AG04450 (cell line): ENCODE measurements around the gene OR2S2. TPM values are rescaled to one million over a fixed set of nuclear protein-coding genes. Genes with fewer than 3 reads are reported as not detected.

ENCODE experiments used
- CTCF ChIA-PET: fragments of 300-600, 350-600 bp; formaldehyde crosslinking; extraction: SDS; loops from one replicate; lab custom pipeline; 2022; ENCODE audit warnings: antibody characterized with exemption, inconsistent platforms; lab: Charles Lee
- POLR2A ChIA-PET: fragments of 350-600 bp; formaldehyde crosslinking; extraction: SDS; loops from one replicate; lab custom pipeline; 2021; ENCODE audit warnings: antibody characterized with exemption, inconsistent platforms; lab: Yijun Ruan, JAX
- DNase-seq: peaks from one replicate; pipeline ENCODE4 v3.0.0-alpha.2; 2011; ENCODE audit warnings: low read depth, low spot score
- H3K27ac ChIP-seq: one replicate; pipeline ENCODE4 v1.5.1; 2012; ENCODE audit warnings: low read depth, low read length, control low read depth
- H3K27me3 ChIP-seq: one replicate; pipeline ENCODE4 v1.6.0; 2012; ENCODE audit warnings: low read length; ENCODE audit not compliant: control insufficient read depth, insufficient read depth
- H3K4me3 ChIP-seq: 2 replicates; pipeline ENCODE4 v1.5.1; 2011; ENCODE audit warnings: mild to moderate bottlenecking, low read depth, low read length, control low read depth
- H3K9me3 ChIP-seq: 2 replicates; pipeline ENCODE4 v1.5.1; 2012; ENCODE audit warnings: low read length; ENCODE audit not compliant: control insufficient read depth, insufficient read depth
- polyA plus RNA-seq: library from polyadenylated mRNA; depleted of rRNA; stranded (reverse); fragments of >200 nt; gene quantifications from 2 replicates; pipeline ENCODE4 v1.2.3, GENCODE V29; 2011
- TF ChIP-seq, protein P1 (sequence below): IDR thresholded peaks from 2 replicates; pipeline ENCODE4 v1.5.1; 2011; ENCODE audit warnings: low read depth, low read length, control low read depth, inconsistent platforms

The OR2S2 gene
- polyA plus RNA-seq, 1 experiment, result 0.46 TPM

GRCh38 chr9:35990155-35990554 is 32.2 kb upstream of the OR2S2 start:
- TF ChIP-seq, protein P1, sequence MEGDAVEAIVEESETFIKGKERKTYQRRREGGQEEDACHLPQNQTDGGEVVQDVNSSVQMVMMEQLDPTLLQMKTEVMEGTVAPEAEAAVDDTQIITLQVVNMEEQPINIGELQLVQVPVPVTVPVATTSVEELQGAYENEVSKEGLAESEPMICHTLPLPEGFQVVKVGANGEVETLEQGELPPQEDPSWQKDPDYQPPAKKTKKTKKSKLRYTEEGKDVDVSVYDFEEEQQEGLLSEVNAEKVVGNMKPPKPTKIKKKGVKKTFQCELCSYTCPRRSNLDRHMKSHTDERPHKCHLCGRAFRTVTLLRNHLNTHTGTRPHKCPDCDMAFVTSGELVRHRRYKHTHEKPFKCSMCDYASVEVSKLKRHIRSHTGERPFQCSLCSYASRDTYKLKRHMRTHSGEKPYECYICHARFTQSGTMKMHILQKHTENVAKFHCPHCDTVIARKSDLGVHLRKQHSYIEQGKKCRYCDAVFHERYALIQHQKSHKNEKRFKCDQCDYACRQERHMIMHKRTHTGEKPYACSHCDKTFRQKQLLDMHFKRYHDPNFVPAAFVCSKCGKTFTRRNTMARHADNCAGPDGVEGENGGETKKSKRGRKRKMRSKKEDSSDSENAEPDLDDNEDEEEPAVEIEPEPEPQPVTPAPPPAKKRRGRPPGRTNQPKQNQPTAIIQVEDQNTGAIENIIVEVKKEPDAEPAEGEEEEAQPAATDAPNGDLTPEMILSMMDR, result no peak
- H3K27me3 ChIP-seq, result no peaks in the 10 kb centered on the region
- H3K4me3 ChIP-seq, result no peak overlapping the region
- H3K27ac ChIP-seq, result no peak overlapping the region
- no peak for DNase-seq
- no peaks in the 10 kb centered on the region for H3K9me3 ChIP-seq
- CTCF ChIA-PET, result no interaction called here
- POLR2A ChIA-PET, result no interaction called here

GRCh38 chr9:35984021-35984420 is 26.1 kb upstream of the OR2S2 start:
- CTCF ChIA-PET, result interaction anchor here (0.6 to 3.0 kb wide), 3 partner anchors 24 to 40 kb away, joined by 3 to 21 read pairs (median 4); no protein-coding TSS in a partner anchor
- POLR2A ChIA-PET, result no interaction called here

GRCh38 chr9:35981699-35982098 is 23.7 kb upstream of the OR2S2 start:
- H3K9me3 ChIP-seq, result no peaks in the 10 kb centered on the region
- no peak overlapping the region for H3K27ac ChIP-seq
- no peak for DNase-seq
- POLR2A ChIA-PET, result no interaction called here
- CTCF ChIA-PET, result interaction anchor here (3.0 kb wide), 1 partner anchor 26 kb away, joined by 21 read pairs; no protein-coding TSS in a partner anchor
- TF ChIP-seq, protein P1, result no peak
- H3K4me3 ChIP-seq, result no peak overlapping the region
- H3K27me3 ChIP-seq, result peaks cover 16% of the 10 kb centered on the region

More at GRCh38 chr9:35984021-35984420, 26.1 kb upstream of the OR2S2 start:
- H3K27ac ChIP-seq, result no peak overlapping the region
- H3K9me3 ChIP-seq, result no peaks in the 10 kb centered on the region
- H3K27me3 ChIP-seq, result peaks cover 16% of the 10 kb centered on the region
- TF ChIP-seq, protein P1, result no peak
- H3K4me3 ChIP-seq, result no peak overlapping the region
- no peak for DNase-seq

GRCh38 chr9:35980289-35981011 is 22.5 kb upstream of the OR2S2 start:
- POLR2A ChIA-PET, result no interaction called here

GRCh38 chr9:35978792-35979191 is 20.8 kb upstream of the OR2S2 start:
- Histone ChIP-seq H3K27me3 (peaks cover 13% of the 10 kb centered on the region), H3K4me3 (no peak overlapping the region), H3K27ac (no peak overlapping the region), H3K9me3 (peaks cover 8% of the 10 kb centered on the region; the same call in 1 of the 2 replicates)
- POLR2A ChIA-PET, result no interaction called here
- TF ChIP-seq, protein P1, result no peak
- DNase-seq, result no peak
- CTCF ChIA-PET, result no interaction called here

More at GRCh38 chr9:35980289-35981011, 22.5 kb upstream of the OR2S2 start:
- Histone ChIP-seq H3K4me3 (no peak overlapping the region), H3K27ac (no peak overlapping the region), H3K27me3 (peaks cover 16% of the 10 kb centered on the region), H3K9me3 (peaks cover 8% of the 10 kb centered on the region; the same call in 1 of the 2 replicates)
- no peak for DNase-seq
- TF ChIP-seq, protein P1, result no peak
- CTCF ChIA-PET, result no interaction called here
